Retinal pigment epithelial cell (primary cell): ENCODE results near the gene JRKL.
A peak's percentile ranks its signal among the peaks of the same experiment; 100 is the strongest.

Source experiments
- DNase-seq: peaks from one replicate; pipeline ENCODE4 v3.0.0-alpha.2; 2010; ENCODE audit warnings: low read depth
- H3K4me3 ChIP-seq: 2 replicates; pipeline ENCODE4 v1.5.1; 2011; ENCODE audit warnings: mild to moderate bottlenecking, low read length, control low read depth, moderate library complexity
- CTCF ChIP-seq: conservative IDR thresholded peaks from 2 replicates; pipeline ENCODE4 v1.5.1; 2011; ENCODE audit warnings: low read depth, low read length, control low read depth, inconsistent platforms

The JRKL gene

GRCh38 chr11:96389720-96390487, at the start of gene JRKL, which contains the start of gene CCDC82:
Gene JRKL (plus strand): TSS chr11:96390013. CDS start chr11:96390650, 637 bp downstream.
Gene CCDC82 (minus strand): TSS chr11:96389912. CDS start chr11:96384747, 5,165 bp downstream.
- TF ChIP-seq CTCF, result no peak
- peak within 1 kb of the TSS; percentile 91 for H3K4me3 ChIP-seq
- DNase-seq, result peak; percentile 86

DNA sequence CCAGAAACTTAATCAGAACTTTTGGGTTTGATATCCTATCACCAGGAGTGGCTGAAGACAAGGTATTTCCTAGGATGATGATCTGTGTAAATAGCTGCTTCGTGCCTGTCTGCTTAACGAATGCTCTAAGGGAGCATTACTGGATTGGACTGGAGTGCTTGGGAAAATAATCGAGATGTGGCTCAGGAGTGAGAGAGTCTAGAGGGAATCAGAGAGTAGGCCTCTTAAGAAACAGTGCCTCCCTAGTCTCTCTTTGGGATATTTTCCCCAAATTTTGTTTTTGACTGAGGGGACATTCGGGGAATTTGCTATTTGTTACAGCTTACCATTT, 49.3 kb upstream of the JRKL start:
- TF ChIP-seq CTCF, result no peak
- no peak for DNase-seq
- H3K4me3 ChIP-seq, result peak overlapping the region; percentile 78

GRCh38 chr11:96341211-96342013, 48.4 kb upstream of the JRKL start:
- no peak for DNase-seq
- peak overlapping the region; percentile 78 for H3K4me3 ChIP-seq
- peak; percentile 29 for TF ChIP-seq CTCF

DNA sequence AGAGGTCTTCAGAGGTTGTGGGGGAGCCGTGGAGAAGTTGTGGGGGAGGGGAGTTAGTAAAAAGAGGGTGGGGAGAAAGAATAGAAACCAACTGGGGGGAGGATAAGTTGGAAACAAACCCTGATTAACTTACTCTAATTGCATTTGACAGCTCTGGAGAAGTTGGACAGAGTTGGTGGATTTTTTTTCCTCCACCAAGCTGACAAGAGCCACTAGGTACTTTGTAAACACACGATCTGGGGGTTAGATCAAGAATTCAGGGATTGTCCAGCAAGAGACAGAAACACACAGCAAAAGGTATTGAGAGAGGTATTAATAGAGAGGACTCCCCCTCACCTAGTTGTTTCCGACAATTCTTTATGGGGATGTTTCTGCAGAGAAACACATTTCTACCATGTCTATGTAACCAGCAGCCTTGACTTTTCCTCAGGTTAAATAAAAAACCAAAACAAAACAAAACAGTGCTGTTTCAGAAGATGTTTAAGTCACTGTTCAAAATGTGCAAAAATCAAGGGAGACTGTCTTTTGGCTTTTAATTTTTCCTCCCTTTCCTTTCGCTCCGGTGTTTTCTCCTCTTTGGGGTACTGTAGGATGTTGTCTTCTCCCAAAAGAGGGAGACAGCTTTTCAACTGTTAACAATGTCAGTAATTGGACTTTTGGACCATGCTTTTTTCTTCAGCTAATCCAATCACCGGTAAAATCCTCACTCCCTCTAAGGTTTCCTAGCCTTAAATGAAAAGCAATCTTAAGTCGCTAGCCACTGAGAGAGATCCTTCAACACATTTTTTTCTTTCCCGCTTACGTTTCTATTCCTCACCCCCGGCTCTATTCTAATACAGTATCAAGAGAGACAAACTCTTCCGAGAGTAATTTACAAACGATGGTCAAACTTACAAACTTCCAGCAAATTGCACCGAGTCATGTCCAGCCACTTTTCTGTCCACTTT, 47.5 kb upstream of the JRKL start:
- TF ChIP-seq CTCF, result no peak
- peak overlapping the region; percentile 78 for H3K4me3 ChIP-seq
- DNase-seq, result no peak

- H3K4me3 ChIP-seq, result peak within 1 kb of the TSS; percentile 78
- DNase-seq, result peak; percentile 82
- peak; percentile 90 for TF ChIP-seq CTCF
Measured at GRCh38 chr11:96342961-96343711, 46.7 kb upstream of the JRKL start, which contains the start of gene MAML2. Gene MAML2 (minus strand): TSS chr11:96343195. CDS start chr11:96341895, 1,300 bp downstream.

- TF ChIP-seq CTCF, result no peak
- no peak for DNase-seq
- H3K4me3 ChIP-seq, result no peak overlapping the region
Measured at GRCh38 chr11:96356848-96357247, 33.0 kb upstream of the JRKL start.
